GM12801 (cell line): Measurements from ENCODE around the gene QRSL1.

Experiments
- TF ChIP-seq, protein P1 (sequence below): IDR thresholded peaks from one replicate; pipeline ENCODE4 v1.5.1; 2011; ENCODE audit warnings: control low read depth; ENCODE audit not compliant: insufficient read length; ENCODE audit errors: extremely low read depth

The QRSL1 gene

GRCh38 chr6:106716966-106717365, 87.6 kb downstream of the QRSL1 start:
- TF ChIP-seq, protein P1, sequence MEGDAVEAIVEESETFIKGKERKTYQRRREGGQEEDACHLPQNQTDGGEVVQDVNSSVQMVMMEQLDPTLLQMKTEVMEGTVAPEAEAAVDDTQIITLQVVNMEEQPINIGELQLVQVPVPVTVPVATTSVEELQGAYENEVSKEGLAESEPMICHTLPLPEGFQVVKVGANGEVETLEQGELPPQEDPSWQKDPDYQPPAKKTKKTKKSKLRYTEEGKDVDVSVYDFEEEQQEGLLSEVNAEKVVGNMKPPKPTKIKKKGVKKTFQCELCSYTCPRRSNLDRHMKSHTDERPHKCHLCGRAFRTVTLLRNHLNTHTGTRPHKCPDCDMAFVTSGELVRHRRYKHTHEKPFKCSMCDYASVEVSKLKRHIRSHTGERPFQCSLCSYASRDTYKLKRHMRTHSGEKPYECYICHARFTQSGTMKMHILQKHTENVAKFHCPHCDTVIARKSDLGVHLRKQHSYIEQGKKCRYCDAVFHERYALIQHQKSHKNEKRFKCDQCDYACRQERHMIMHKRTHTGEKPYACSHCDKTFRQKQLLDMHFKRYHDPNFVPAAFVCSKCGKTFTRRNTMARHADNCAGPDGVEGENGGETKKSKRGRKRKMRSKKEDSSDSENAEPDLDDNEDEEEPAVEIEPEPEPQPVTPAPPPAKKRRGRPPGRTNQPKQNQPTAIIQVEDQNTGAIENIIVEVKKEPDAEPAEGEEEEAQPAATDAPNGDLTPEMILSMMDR = no peak
